AG04450 (cell line): Measurements from ENCODE around the gene EEF2. TPM values are rescaled to one million over a fixed set of nuclear protein-coding genes. Genes with fewer than 3 reads are reported as not detected.
A peak's percentile ranks its signal among the peaks of the same experiment; 100 is the strongest.

Source experiments
- CTCF ChIA-PET: fragments of 300-600, 350-600 bp; formaldehyde crosslinking; extraction: SDS; loops from one replicate; lab custom pipeline; 2022; ENCODE audit warnings: antibody characterized with exemption, inconsistent platforms; lab: Charles Lee
- POLR2A ChIA-PET: fragments of 350-600 bp; formaldehyde crosslinking; extraction: SDS; loops from one replicate; lab custom pipeline; 2021; ENCODE audit warnings: antibody characterized with exemption, inconsistent platforms; lab: Yijun Ruan, JAX
- DNase-seq: peaks from one replicate; pipeline ENCODE4 v3.0.0-alpha.2; 2011; ENCODE audit warnings: low read depth, low spot score
- H3K27ac ChIP-seq: one replicate; pipeline ENCODE4 v1.5.1; 2012; ENCODE audit warnings: low read depth, low read length, control low read depth
- H3K27me3 ChIP-seq: one replicate; pipeline ENCODE4 v1.6.0; 2012; ENCODE audit warnings: low read length; ENCODE audit not compliant: control insufficient read depth, insufficient read depth
- H3K4me3 ChIP-seq: 2 replicates; pipeline ENCODE4 v1.5.1; 2011; ENCODE audit warnings: mild to moderate bottlenecking, low read depth, low read length, control low read depth
- H3K9me3 ChIP-seq: 2 replicates; pipeline ENCODE4 v1.5.1; 2012; ENCODE audit warnings: low read length; ENCODE audit not compliant: control insufficient read depth, insufficient read depth
- polyA plus RNA-seq: library from polyadenylated mRNA; depleted of rRNA; stranded (reverse); fragments of >200 nt; gene quantifications from 2 replicates; pipeline ENCODE4 v1.2.3, GENCODE V29; 2011
- TF ChIP-seq, protein P1 (sequence below): IDR thresholded peaks from 2 replicates; pipeline ENCODE4 v1.5.1; 2011; ENCODE audit warnings: low read depth, low read length, control low read depth, inconsistent platforms

The EEF2 gene
- polyA plus RNA-seq, 1 experiment = 1,648 TPM

DNA sequence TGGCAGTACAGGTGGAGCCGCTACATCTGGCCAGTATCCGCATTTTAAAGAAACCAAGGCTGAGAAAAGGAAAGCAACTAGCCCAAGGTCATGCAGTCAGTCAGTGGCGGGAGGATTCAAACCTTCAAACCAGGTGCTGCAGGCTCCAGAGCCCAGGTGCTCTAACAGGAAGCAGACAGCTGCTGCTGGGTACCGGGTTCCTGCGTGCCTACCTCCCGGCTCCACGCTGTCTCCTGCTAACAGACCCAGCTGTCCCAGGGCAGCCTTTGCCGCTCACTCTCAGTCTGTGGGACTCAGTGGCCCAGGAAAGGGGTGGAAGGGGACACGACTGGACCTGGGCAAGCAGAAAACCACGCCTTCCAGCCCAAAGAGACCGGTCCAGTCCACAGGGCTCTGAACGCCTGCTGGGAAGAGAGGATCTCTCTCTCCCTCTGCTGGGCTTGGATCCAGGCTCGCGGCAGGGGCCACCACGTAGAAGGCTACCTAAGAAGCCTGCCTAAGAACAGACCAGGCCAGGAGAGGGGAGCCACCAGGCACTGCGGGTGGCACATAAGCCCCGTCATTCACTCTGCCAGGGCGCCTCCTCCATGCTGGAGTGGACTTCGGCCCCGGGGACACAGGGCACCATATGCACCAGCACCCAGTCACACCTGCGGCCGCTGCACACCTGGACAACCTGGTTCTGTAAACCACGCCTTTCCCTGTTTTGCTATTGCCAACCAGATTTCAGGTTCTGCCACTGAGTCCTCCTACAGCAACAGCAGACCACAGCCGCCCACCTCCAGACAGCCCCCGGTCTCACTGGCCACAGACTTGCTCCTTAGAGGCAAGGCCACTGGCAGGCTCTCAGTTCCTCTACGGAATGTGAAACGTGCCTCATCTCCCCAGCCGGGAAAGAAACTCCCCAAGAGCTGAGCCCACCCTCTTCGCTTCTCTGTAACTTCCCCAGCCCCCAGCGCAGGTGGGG, 18.9 kb downstream of the EEF2 start:
- ChIA-PET POLR2A (interaction anchor here (3.6 kb wide), 1 partner anchor 9 kb away, joined by 71 read pairs; no protein-coding TSS in a partner anchor), CTCF (interaction anchor here (1.5 kb wide), 1 partner anchor 21 kb away, joined by 5 read pairs; no protein-coding TSS in a partner anchor)
- H3K27ac ChIP-seq = peak overlapping the region; percentile 21
- TF ChIP-seq, protein P1, sequence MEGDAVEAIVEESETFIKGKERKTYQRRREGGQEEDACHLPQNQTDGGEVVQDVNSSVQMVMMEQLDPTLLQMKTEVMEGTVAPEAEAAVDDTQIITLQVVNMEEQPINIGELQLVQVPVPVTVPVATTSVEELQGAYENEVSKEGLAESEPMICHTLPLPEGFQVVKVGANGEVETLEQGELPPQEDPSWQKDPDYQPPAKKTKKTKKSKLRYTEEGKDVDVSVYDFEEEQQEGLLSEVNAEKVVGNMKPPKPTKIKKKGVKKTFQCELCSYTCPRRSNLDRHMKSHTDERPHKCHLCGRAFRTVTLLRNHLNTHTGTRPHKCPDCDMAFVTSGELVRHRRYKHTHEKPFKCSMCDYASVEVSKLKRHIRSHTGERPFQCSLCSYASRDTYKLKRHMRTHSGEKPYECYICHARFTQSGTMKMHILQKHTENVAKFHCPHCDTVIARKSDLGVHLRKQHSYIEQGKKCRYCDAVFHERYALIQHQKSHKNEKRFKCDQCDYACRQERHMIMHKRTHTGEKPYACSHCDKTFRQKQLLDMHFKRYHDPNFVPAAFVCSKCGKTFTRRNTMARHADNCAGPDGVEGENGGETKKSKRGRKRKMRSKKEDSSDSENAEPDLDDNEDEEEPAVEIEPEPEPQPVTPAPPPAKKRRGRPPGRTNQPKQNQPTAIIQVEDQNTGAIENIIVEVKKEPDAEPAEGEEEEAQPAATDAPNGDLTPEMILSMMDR = no peak
- H3K27me3 ChIP-seq = no peaks in the 10 kb centered on the region
- H3K4me3 ChIP-seq = no peak overlapping the region
- no peak for DNase-seq
- H3K9me3 ChIP-seq = no peaks in the 10 kb centered on the region; the same call in 1 of the 2 replicates

DNA sequence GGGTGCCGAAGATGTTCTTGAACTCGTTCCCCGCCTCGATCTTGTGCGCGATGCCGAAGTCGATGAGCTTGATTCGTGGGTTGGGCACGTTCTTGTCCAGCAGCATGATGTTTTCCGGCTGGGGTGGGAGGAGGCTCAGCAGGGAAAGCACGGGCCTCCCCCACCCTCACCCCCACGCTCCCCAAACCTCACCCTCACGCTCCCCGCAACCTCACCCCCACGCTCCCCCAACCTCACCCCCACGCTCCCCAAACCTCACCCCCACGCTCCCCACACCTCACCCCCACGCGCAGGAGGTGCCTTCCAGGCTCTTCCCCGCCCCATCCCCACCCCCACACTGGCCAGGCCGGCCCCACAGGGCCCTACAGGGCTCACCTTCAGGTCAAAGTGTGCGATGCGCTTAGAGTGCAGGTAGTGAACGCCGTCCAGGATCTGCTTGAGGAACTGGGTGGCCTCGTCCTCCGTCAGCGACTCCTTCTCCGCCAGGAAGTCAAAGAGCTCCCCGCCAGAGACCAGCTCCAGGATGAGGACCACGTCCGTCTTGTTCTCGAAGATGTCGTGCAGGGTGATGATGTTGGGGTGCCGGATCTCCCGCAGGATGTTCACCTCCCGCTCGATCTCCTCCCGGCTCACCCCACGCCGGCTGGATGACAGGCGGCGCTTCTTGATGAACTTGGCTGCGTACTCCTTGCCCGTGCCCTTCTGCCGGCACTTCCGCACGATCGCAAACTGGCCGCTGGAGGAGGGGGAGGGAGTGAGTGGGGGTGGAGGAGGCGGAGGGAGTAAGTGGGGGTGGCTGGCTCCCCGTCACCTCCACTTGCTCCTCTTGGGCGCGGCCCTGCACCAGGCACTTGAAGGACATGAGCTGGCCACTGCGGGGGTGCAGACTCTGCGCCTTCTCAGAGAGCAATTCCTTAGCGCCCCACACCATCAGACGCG, 20.7 kb downstream of the EEF2 start:
- no peak for DNase-seq
- TF ChIP-seq, protein P1 = no peak
- POLR2A ChIA-PET = interaction anchor here (1.3 kb wide), 1 partner anchor 10 kb away, joined by 3 read pairs; no protein-coding TSS in a partner anchor
- Histone ChIP-seq H3K4me3 (no peak overlapping the region), H3K27me3 (no peaks in the 10 kb centered on the region), H3K9me3 (peaks cover 4% of the 10 kb centered on the region; the same call in 1 of the 2 replicates), H3K27ac (no peak overlapping the region)
- CTCF ChIA-PET = interaction anchor here (1.5 kb wide), 1 partner anchor 23 kb away, joined by 5 read pairs; no protein-coding TSS in a partner anchor

DNA sequence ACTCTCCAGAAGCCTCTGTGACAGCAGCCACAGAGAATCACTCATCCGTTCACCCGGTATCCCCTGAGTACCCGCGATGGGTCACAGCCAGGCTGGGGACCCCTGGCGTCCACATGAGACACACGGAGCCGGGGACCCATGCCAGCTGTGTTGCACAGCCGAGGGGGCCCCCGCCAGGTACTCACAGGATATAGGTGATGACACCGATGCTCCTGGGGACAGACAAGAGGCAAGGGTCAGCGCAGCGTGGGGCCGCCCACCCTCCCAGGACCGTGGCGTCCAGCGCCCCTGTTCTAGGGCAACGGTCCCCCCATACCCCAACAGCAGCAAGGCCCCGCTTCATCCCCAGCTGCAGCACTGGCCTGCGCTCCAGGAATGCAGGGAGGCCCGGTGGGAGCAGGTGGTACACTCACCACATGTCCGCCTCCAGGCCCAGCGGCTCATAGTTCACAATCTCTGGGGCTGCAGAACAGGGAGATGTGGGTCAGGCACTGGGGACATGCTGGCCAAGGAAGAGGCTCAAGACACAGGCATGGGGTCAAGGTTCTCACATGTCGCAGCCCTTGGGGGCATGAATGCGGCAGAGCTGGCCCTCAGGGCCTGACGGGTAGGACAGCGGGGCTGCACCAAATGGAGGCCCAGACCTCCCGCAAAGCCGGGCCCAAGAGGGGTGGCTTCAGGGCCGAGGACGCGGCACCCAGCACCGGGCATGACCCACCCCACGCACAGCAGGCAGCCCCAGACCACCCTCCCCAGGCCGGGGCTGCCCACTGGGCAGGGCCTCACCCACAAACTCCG, 21.6 kb downstream of the EEF2 start:
- H3K4me3 ChIP-seq = no peak overlapping the region
- no peaks in the 10 kb centered on the region for H3K27me3 ChIP-seq
- H3K9me3 ChIP-seq = peaks cover 7% of the 10 kb centered on the region; the same call in 1 of the 2 replicates
- POLR2A ChIA-PET = interaction anchor here (1.7 kb wide), 1 partner anchor 11 kb away, joined by 5 read pairs; no protein-coding TSS in a partner anchor
- DNase-seq = no peak
- CTCF ChIA-PET = no interaction called here
- H3K27ac ChIP-seq = no peak overlapping the region
- TF ChIP-seq, protein P1 = no peak

DNA sequence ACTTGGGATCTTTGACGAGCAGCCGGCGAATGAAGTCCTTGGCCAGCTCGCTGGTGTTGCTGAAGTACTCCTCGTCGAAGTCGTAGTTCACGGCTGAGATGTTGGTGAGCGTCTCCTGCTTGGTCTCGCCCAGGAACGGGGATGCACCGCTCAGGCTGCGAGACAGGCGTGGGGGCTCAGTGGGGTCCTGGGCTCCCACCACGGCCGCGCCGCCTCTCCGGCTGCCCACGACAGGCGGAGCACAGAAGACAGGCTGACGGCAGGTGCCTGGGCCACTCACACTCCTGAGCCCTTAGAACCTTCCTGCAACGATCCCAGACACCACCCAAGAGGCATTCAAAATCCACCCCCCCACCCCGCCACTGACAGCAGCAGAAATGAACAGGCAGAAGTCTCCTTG, 24.3 kb downstream of the EEF2 start:
- TF ChIP-seq, protein P1 = no peak
- Histone ChIP-seq H3K27me3 (no peaks in the 10 kb centered on the region), H3K4me3 (no peak overlapping the region), H3K27ac (no peak overlapping the region), H3K9me3 (peaks cover 7% of the 10 kb centered on the region; the same call in 1 of the 2 replicates)
- POLR2A ChIA-PET = interaction anchor here (7.7 kb wide), 1 partner anchor 7 kb away, joined by 71 read pairs; no protein-coding TSS in a partner anchor
- CTCF ChIA-PET = no interaction called here
- no peak for DNase-seq
